Liver (tissue), 9 donors: ENCODE data around the gene TOMM7. TPM values are rescaled to one million over a fixed set of nuclear protein-coding genes. Genes with fewer than 3 reads are reported as not detected.
A peak's percentile ranks its signal among the peaks of the same experiment; 100 is the strongest.

ENCODE experiments used
- DNase-seq: peaks from one replicate; pipeline ENCODE4 v3.0.0-alpha.2; 2017; ENCODE audit warnings: low spot score
- H3K27ac ChIP-seq, 2 donors: one replicate each; pipeline ENCODE4 v1.7.0; 2013; ENCODE audit warnings: inconsistent platforms in 2 of 2, low read length in 2 of 2, control low read depth in 1 of 2, low read depth in 1 of 2, mild to moderate bottlenecking in 1 of 2
- H3K27me3 ChIP-seq, 4 donors: one replicate each; pipeline versions ENCODE4 v1.6.1 to v1.7.0; 2013; ENCODE audit warnings: low read length in 3 of 4, inconsistent platforms in 1 of 4, mild to moderate bottlenecking in 1 of 4, moderate library complexity in 1 of 4; ENCODE audit not compliant: control insufficient read depth in 4 of 4, insufficient read depth in 4 of 4
- H3K36me3 ChIP-seq, 4 donors: one replicate each; pipeline versions ENCODE4 v1.6.1 to v1.7.0; 2013; ENCODE audit warnings: low read length in 3 of 4, mild to moderate bottlenecking in 3 of 4, low read depth in 1 of 4, moderate library complexity in 1 of 4; ENCODE audit not compliant: control insufficient read depth in 4 of 4, insufficient read depth in 3 of 4
- H3K4me1 ChIP-seq, 4 donors: one replicate each; pipeline versions ENCODE4 v1.6.1 to v1.7.0; 2013; ENCODE audit warnings: low read length in 3 of 4, mild to moderate bottlenecking in 3 of 4, moderate library complexity in 1 of 4; ENCODE audit not compliant: control insufficient read depth in 4 of 4, insufficient read depth in 4 of 4
- H3K4me3 ChIP-seq, 3 donors: one replicate each; pipeline versions ENCODE4 v1.6.1 to v1.7.0; 2013; ENCODE audit warnings: low read length in 3 of 3, control low read depth in 1 of 3, low read depth in 1 of 3, mild to moderate bottlenecking in 1 of 3
- H3K9ac ChIP-seq, 2 donors: one replicate each; pipeline ENCODE4 v1.7.0; 2013; ENCODE audit warnings: low read length in 2 of 2, mild to moderate bottlenecking in 2 of 2, moderate library complexity in 2 of 2, control low read depth in 1 of 2, low read depth in 1 of 2
- H3K9me3 ChIP-seq, 4 donors: one replicate each; pipeline versions ENCODE4 v1.6.1 to v1.7.0; 2013; ENCODE audit warnings: low read length in 3 of 4; ENCODE audit not compliant: control insufficient read depth in 4 of 4
- EGR1 ChIP-seq, 2 donors: IDR thresholded peaks; 2 replicates each; pipeline ENCODE4 v1.6.1; 2016 to 2018; ENCODE audit warnings: antibody characterized with exemption in 2 of 2, low read depth in 2 of 2
- FOXA1 ChIP-seq: IDR thresholded peaks from 2 replicates; pipeline ENCODE4 v1.6.1; 2016; ENCODE audit warnings: antibody characterized with exemption
- FOXA2 ChIP-seq: IDR thresholded peaks from 2 replicates; pipeline ENCODE4 v1.6.1; 2016; ENCODE audit warnings: antibody characterized with exemption
- GABPA ChIP-seq, 2 donors: IDR thresholded peaks in 1 of 2; conservative IDR thresholded peaks in 1 of 2; 2 replicates each; pipeline ENCODE4 v1.6.1; 2016; ENCODE audit warnings: antibody characterized with exemption in 2 of 2, mild to moderate bottlenecking in 1 of 2, moderate library complexity in 1 of 2
- HNF4A ChIP-seq, 2 donors: conservative IDR thresholded peaks; 2 replicates each; pipeline ENCODE4 v1.6.1; 2016; ENCODE audit warnings: antibody characterized with exemption in 2 of 2, mild to moderate bottlenecking in 2 of 2
- HNF4G ChIP-seq: IDR thresholded peaks from 2 replicates; pipeline ENCODE4 v1.6.1; 2016; ENCODE audit warnings: antibody characterized with exemption
- NR2F2 ChIP-seq: IDR thresholded peaks from 2 replicates; pipeline ENCODE4 v1.6.1; 2016; ENCODE audit warnings: antibody characterized with exemption
- RAD21 ChIP-seq, 2 donors: IDR thresholded peaks; 2 replicates each; pipeline ENCODE4 v1.6.1; 2016; ENCODE audit warnings: antibody characterized with exemption in 2 of 2, mild to moderate bottlenecking in 2 of 2
- RXRA ChIP-seq, 2 donors: IDR thresholded peaks; 2 replicates each; pipeline ENCODE4 v1.6.1; 2017 to 2018; ENCODE audit warnings: antibody characterized with exemption in 2 of 2, mild to moderate bottlenecking in 1 of 2
- SP1 ChIP-seq: IDR thresholded peaks from 2 replicates; pipeline ENCODE4 v1.6.1; 2018; ENCODE audit warnings: antibody characterized with exemption, mild to moderate bottlenecking
- TAF1 ChIP-seq: conservative IDR thresholded peaks from 2 replicates; pipeline ENCODE4 v1.6.1; 2016; ENCODE audit warnings: antibody characterized with exemption, mild to moderate bottlenecking
- YY1 ChIP-seq: IDR thresholded peaks from 2 replicates; pipeline ENCODE4 v1.6.1; 2016; ENCODE audit warnings: antibody characterized with exemption, mild to moderate bottlenecking
- WGBS: extraction: QIAGEN DNeasy Blood & Tissue Kit; methylation state at CpG from one replicate; pipeline ENCODE4 v1.1.7; 2013; 5-methylcytosine and 5-hydroxymethylcytosine counted together
- polyA plus RNA-seq, 2 donors: library from polyadenylated mRNA; stranded (reverse) in 1 of 2; unstranded in 1 of 2; fragments of 200-250 nt in 1 of 2; fragments of >200 nt in 1 of 2; fragmentation: Nextera tagmentation in 1 of 2; extraction: Ambion mirVana in 1 of 2; gene quantifications; one replicate each; pipeline versions ENCODE4 v1.2.1 to v1.2.3, GENCODE V29; 2013 to 2015
- total RNA-seq, 2 donors: library from RNA; depleted of rRNA; stranded (reverse); fragments of >200 nt; gene quantifications; one replicate each; pipeline ENCODE4 v1.2.3, GENCODE V29; 2014
- TF ChIP-seq, protein P1 (sequence below): IDR thresholded peaks from 2 replicates; pipeline ENCODE4 v1.6.1; 2016; ENCODE audit warnings: antibody characterized with exemption, mild to moderate bottlenecking
- TF ChIP-seq, protein P2 (sequence below): fragments of 150-350 bp; IDR thresholded peaks from 2 replicates; pipeline ENCODE4 v1.5.1; 2017; ENCODE audit warnings: improper control_type of control experiment, low read depth, low read length; ENCODE audit not compliant: missing input control
- TF ChIP-seq, protein P3 (sequence below): IDR thresholded peaks from 2 replicates; pipeline ENCODE4 v1.6.1; 2016; ENCODE audit warnings: antibody characterized with exemption
- TF ChIP-seq, protein P4 (sequence below): IDR thresholded peaks from 2 replicates; pipeline ENCODE4 v1.6.1; 2016; ENCODE audit warnings: antibody characterized with exemption
- TF ChIP-seq, protein P5 (sequence below): IDR thresholded peaks from 2 replicates; pipeline ENCODE4 v1.6.1; 2016; ENCODE audit warnings: antibody characterized with exemption
- donor health status: healthy.
- donor health status: healthy.
- donor health status: healthy.
- donor health status: healthy.
- donor health status: healthy.

Gene TOMM7
- total and polyA plus RNA-seq, 4 donors: 39.2 to 271 (median 137) TPM

DNA sequence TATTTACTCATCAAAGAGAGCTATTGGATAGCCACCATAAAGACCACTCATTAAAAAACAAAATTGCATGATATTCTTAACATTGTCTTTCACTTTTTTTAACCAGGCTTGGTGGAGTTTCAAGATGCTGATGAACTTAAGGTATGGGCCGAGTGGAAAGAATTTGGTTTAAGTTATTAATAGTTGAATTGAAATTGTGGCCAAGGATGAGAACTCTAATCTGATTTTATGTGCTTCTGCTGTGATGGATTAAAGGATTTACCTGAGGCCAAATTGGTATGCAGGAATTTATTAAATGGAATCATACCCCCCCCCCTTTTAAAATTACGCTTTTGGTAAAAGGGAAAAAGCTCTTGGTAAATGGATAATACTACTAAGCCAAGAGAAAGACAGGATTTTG lies 33.8 kb upstream of the TOMM7 start:
- peak overlapping the region in 1 of 2 donors; percentile 8 for H3K27ac ChIP-seq

DNA sequence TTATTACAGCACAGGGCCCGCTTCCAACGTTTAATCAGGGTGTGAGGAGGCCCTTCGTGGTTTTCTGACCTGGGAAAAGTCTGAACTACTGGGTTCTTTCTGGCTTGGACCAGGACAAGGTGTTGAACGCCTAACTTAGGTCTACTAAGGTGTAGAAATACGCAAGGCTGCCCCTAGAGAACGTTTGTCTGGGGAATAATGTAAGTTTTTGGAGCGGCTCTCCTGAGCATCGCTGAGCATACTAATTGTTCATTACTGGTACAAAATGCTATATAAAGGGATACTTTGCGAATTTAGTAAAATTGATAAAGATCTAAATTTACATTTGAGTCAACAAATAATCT lies 32.4 kb upstream of the TOMM7 start:
- Histone ChIP-seq H3K27ac (peak overlapping the region; percentile 92 to 99), H3K9ac (peak overlapping the region; percentile 73 to 80), H3K9me3 (no peaks in the 10 kb centered on the region), H3K27me3 (no peaks in the 10 kb centered on the region), H3K4me3 (peak overlapping the region; percentile 74 to 87 (median 81)), H3K4me1 (peaks cover 0 to 16% (median 5%) of the 10 kb centered on the region in 4 donors), H3K36me3 (peaks cover 0 to 7% (median 3%) of the 10 kb centered on the region in 4 donors)
- DNase-seq: no peak
- 40% methylated on average over 9 of the region's 9 CpGs for WGBS
- TF ChIP-seq HNF4G (no peak), GABPA (IDR thresholded peaks at IDR 0.05 in 1 of 2, conservative IDR thresholded peaks at IDR 0.05 in 1 of 2) (no peak), TAF1 (no peak), SP1 (no peak), EGR1 (IDR thresholded peaks at IDR 0.05; ENCODE audit: low read depth in 2 of 2) (no peak), YY1 (no peak)
- TF ChIP-seq, protein P1, sequence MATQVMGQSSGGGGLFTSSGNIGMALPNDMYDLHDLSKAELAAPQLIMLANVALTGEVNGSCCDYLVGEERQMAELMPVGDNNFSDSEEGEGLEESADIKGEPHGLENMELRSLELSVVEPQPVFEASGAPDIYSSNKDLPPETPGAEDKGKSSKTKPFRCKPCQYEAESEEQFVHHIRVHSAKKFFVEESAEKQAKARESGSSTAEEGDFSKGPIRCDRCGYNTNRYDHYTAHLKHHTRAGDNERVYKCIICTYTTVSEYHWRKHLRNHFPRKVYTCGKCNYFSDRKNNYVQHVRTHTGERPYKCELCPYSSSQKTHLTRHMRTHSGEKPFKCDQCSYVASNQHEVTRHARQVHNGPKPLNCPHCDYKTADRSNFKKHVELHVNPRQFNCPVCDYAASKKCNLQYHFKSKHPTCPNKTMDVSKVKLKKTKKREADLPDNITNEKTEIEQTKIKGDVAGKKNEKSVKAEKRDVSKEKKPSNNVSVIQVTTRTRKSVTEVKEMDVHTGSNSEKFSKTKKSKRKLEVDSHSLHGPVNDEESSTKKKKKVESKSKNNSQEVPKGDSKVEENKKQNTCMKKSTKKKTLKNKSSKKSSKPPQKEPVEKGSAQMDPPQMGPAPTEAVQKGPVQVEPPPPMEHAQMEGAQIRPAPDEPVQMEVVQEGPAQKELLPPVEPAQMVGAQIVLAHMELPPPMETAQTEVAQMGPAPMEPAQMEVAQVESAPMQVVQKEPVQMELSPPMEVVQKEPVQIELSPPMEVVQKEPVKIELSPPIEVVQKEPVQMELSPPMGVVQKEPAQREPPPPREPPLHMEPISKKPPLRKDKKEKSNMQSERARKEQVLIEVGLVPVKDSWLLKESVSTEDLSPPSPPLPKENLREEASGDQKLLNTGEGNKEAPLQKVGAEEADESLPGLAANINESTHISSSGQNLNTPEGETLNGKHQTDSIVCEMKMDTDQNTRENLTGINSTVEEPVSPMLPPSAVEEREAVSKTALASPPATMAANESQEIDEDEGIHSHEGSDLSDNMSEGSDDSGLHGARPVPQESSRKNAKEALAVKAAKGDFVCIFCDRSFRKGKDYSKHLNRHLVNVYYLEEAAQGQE: no peak

More for the DNA sequence above, 33.8 kb upstream of the TOMM7 start:
- no peak for DNase-seq
- H3K36me3 ChIP-seq: peaks cover 0 to 7% (median 3%) of the 10 kb centered on the region in 4 donors
- no peaks in the 10 kb centered on the region for H3K27me3 ChIP-seq
- H3K9ac ChIP-seq: no peak overlapping the region
- WGBS: 67% methylated on average over 2 of the region's 2 CpGs
- H3K4me1 ChIP-seq: peaks cover 0 to 21% (median 6%) of the 10 kb centered on the region in 4 donors
- H3K9me3 ChIP-seq: no peaks in the 10 kb centered on the region
- TF ChIP-seq YY1: no peak
- TF ChIP-seq EGR1 (IDR thresholded peaks at IDR 0.05; ENCODE audit: low read depth in 2 of 2): no peak
- no peak for TF ChIP-seq NR2F2
- TF ChIP-seq, protein P2, sequence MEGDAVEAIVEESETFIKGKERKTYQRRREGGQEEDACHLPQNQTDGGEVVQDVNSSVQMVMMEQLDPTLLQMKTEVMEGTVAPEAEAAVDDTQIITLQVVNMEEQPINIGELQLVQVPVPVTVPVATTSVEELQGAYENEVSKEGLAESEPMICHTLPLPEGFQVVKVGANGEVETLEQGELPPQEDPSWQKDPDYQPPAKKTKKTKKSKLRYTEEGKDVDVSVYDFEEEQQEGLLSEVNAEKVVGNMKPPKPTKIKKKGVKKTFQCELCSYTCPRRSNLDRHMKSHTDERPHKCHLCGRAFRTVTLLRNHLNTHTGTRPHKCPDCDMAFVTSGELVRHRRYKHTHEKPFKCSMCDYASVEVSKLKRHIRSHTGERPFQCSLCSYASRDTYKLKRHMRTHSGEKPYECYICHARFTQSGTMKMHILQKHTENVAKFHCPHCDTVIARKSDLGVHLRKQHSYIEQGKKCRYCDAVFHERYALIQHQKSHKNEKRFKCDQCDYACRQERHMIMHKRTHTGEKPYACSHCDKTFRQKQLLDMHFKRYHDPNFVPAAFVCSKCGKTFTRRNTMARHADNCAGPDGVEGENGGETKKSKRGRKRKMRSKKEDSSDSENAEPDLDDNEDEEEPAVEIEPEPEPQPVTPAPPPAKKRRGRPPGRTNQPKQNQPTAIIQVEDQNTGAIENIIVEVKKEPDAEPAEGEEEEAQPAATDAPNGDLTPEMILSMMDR: no peak
- TF ChIP-seq, protein P1: no peak
- TF ChIP-seq, protein P3, sequence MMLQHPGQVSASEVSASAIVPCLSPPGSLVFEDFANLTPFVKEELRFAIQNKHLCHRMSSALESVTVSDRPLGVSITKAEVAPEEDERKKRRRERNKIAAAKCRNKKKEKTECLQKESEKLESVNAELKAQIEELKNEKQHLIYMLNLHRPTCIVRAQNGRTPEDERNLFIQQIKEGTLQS: no peak
- TF ChIP-seq, protein P4, sequence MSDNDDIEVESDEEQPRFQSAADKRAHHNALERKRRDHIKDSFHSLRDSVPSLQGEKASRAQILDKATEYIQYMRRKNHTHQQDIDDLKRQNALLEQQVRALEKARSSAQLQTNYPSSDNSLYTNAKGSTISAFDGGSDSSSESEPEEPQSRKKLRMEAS: no peak
- no peak for TF ChIP-seq TAF1
- TF ChIP-seq FOXA2: no peak
- no peak for TF ChIP-seq HNF4A (conservative IDR thresholded peaks at IDR 0.05)
- no peak for TF ChIP-seq GABPA (IDR thresholded peaks at IDR 0.05 in 1 of 2, conservative IDR thresholded peaks at IDR 0.05 in 1 of 2)
- no peak for TF ChIP-seq RAD21 (IDR thresholded peaks at IDR 0.05)
- TF ChIP-seq FOXA1: no peak
- TF ChIP-seq, protein P5, sequence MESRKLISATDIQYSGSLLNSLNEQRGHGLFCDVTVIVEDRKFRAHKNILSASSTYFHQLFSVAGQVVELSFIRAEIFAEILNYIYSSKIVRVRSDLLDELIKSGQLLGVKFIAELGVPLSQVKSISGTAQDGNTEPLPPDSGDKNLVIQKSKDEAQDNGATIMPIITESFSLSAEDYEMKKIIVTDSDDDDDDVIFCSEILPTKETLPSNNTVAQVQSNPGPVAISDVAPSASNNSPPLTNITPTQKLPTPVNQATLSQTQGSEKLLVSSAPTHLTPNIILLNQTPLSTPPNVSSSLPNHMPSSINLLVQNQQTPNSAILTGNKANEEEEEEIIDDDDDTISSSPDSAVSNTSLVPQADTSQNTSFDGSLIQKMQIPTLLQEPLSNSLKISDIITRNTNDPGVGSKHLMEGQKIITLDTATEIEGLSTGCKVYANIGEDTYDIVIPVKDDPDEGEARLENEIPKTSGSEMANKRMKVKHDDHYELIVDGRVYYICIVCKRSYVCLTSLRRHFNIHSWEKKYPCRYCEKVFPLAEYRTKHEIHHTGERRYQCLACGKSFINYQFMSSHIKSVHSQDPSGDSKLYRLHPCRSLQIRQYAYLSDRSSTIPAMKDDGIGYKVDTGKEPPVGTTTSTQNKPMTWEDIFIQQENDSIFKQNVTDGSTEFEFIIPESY: no peak
- no peak for TF ChIP-seq SP1
- no peak for TF ChIP-seq RXRA (IDR thresholded peaks at IDR 0.05)
- H3K4me3 ChIP-seq: no peak overlapping the region
